ENCODE data around the gene SLC35A3.
A peak's percentile ranks its signal among the peaks of the same experiment; 100 is the strongest.
"Not testable (repeated sequence)": the region's sequence is repeated elsewhere in the genome, so short reads cannot be mapped to it uniquely, and the experiment has no call there.

SLC35A3 gene

GRCh38 chr1:99969729-99970621 is at the start of gene SLC35A3:
SLC35A3 (plus strand) TSS chr1:99969996; CDS start chr1:99993555, 23,559 bp downstream.
- peak; percentile 59 to 94 (median 86) for DNase-seq
- intact Hi-C loops (cut with DNase I) = no loop called here

- no peak for DNase-seq
- intact Hi-C loops (cut with DNase I) = no loop called here
Measured at GRCh38 chr1:99934801-99935200, 35.0 kb upstream of the SLC35A3 start.

GRCh38 chr1:99935534-99935933 is 34.3 kb upstream of the SLC35A3 start:
- DNase-seq = no peak
- intact Hi-C loops (cut with DNase I) = no loop called here

GRCh38 chr1:99936071-99936470 is 33.7 kb upstream of the SLC35A3 start:
- DNase-seq = no peak
- intact Hi-C loops (cut with DNase I) = no loop called here

GRCh38 chr1:99942723-99943122 is 27.1 kb upstream of the SLC35A3 start:
- no peak for DNase-seq
- intact Hi-C loops (cut with DNase I) = no loop called here

- no peak for DNase-seq
- intact Hi-C loops (cut with DNase I) = no loop called here
Measured at GRCh38 chr1:99943223-99943794, 26.5 kb upstream of the SLC35A3 start.

GRCh38 chr1:99944192-99944591 is 25.6 kb upstream of the SLC35A3 start:
- DNase-seq = no peak
- intact Hi-C loops (cut with DNase I) = no loop called here

- DNase-seq = no peak
- intact Hi-C loops (cut with DNase I) = no loop called here
Measured at GRCh38 chr1:99945174-99945573, 24.6 kb upstream of the SLC35A3 start.

- no peak for DNase-seq
Measured at GRCh38 chr1:99950486-99950885, 19.3 kb upstream of the SLC35A3 start.

GRCh38 chr1:99952522-99952921 is 17.3 kb upstream of the SLC35A3 start:
- DNase-seq = no peak
- intact Hi-C loops (cut with DNase I) = no loop called here

More at GRCh38 chr1:99950486-99950885, 19.3 kb upstream of the SLC35A3 start:
- intact Hi-C loops (cut with DNase I) = no loop called here

- intact Hi-C loops (cut with DNase I) = no loop called here
- no peak for DNase-seq
Measured at GRCh38 chr1:99955375-99955774, 14.4 kb upstream of the SLC35A3 start.

- DNase-seq = no peak
- intact Hi-C loops (cut with DNase I) = no loop called here
Measured at GRCh38 chr1:99956755-99957154, 13.0 kb upstream of the SLC35A3 start.

GRCh38 chr1:99957818-99958217 is 12.0 kb upstream of the SLC35A3 start:
- intact Hi-C loops (cut with DNase I) = no loop called here
- DNase-seq = no peak

- DNase-seq; intact Hi-C loops (cut with DNase I): not testable (repeated sequence)
Measured at GRCh38 chr1:99959189-99959705, 10.5 kb upstream of the SLC35A3 start.

- intact Hi-C loops (cut with DNase I); DNase-seq: not testable (repeated sequence)
Measured at GRCh38 chr1:99960260-99960659, 9.5 kb upstream of the SLC35A3 start.

GRCh38 chr1:99963041-99963795 is 6.6 kb upstream of the SLC35A3 start:
- intact Hi-C loops (cut with DNase I) = no loop called here

GRCh38 chr1:99964806-99965205 is 5.0 kb upstream of the SLC35A3 start:
- no peak for DNase-seq
- intact Hi-C loops (cut with DNase I) = no loop called here

More at GRCh38 chr1:99963041-99963795, 6.6 kb upstream of the SLC35A3 start:
- DNase-seq = no peak

GRCh38 chr1:99965646-99966375 is 4.0 kb upstream of the SLC35A3 start:
- intact Hi-C loops (cut with DNase I) = no loop called here
- DNase-seq = no peak

- no peak for DNase-seq
- intact Hi-C loops (cut with DNase I) = no loop called here
Measured at GRCh38 chr1:99968214-99968613, 1.6 kb upstream of the SLC35A3 start.
